NCI-H2107 treated with DMSO at 0.1 percent for 48 hours (cell line): ENCODE data around the gene OR4D2.
"Not testable (repeated sequence)": the region's sequence is repeated elsewhere in the genome, so short reads cannot be mapped to it uniquely, and the experiment has no call there.

Source experiments
- DNase-seq: peaks from one replicate; lab custom pipeline; 2025; ENCODE audit not compliant: unreplicated experiment; lab: John Stamatoyannopoulos, UW

The OR4D2 gene

DNA sequence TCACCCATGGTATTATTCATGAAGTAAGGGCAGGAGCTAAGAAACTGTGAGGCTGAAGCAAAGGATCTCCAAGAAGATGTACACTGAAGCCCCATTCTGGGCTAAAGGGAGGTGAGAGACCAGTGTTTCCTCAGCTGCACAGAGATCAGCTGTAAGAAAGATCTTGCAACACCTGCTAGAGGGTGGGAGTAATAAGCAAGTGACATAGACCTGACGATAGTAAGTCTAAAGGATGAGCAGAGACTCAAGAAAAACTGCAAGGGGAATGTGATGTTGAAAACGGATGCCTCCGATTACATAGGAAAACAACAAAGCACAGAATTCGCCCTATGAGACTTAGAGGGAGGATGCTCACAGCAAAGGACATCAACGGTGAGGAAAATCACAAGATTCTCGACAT lies at the start of gene OR4D2:
Gene OR4D2, plus strand, starts transcription at position 301 of the 400 bp plus-strand sequence. CDS start 2,674 bp downstream, outside the sequence.
- DNase-seq: no peak

- no peak for DNase-seq
Measured at GRCh38 chr17:58117382-58117781, 49.4 kb upstream of the OR4D2 start.

DNA sequence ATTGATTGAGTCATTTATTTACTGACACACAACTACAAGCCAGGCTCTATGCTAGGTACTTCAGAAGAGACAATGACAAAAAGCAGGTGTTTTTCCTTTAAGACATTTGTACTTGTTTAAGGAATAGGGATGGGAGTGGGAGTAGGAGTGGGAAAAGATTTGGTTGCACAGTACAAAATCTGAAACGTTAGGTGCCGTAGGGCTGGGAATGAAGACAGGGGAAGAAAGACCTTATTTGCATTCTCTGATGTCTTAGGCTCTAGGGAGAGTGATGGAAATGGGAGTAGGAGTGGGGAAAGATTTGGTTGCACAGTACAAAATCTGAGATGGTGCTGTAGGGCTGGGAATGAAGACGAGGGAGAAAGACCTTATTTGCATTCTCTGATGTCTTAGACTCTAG lies 47.3 kb upstream of the OR4D2 start:
- no peak for DNase-seq

DNA sequence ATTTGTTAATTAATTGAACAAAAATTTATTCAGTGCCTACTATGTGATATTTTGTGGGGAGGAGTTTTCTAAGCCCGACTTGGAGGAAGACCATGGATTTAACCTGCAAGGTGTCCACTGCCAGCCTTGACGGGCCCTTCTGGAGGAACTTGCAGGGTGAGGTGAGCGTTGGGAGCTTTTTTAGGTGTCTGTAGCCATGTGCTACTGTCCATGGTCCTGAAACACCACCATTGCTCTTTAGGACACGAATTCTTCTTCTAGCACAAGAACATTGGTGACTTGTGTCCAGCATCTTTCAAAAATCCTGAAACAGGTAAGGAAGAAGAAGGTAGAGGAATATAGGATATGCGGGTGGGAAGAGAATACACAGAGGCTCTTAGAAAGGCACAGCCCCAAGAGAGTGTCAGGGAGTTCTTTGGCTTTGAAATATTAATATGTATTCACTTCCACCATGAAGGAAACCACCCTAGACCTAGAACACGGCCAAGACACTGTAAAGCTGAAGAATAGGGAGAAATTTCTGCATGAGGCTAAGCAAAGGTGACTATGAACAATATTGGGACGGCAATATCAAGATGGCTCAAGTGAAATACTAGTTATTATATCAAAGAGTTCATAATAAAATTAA lies 46.5 kb upstream of the OR4D2 start:
- DNase-seq: no peak

- DNase-seq: peak; percentile 36
Measured at GRCh38 chr17:58121925-58122324, 44.9 kb upstream of the OR4D2 start.

GRCh38 chr17:58127846-58128245 lies 38.9 kb upstream of the OR4D2 start:
- DNase-seq: no peak

- DNase-seq: not testable (repeated sequence)
Measured at GRCh38 chr17:58132697-58133096, 34.1 kb upstream of the OR4D2 start.

DNA sequence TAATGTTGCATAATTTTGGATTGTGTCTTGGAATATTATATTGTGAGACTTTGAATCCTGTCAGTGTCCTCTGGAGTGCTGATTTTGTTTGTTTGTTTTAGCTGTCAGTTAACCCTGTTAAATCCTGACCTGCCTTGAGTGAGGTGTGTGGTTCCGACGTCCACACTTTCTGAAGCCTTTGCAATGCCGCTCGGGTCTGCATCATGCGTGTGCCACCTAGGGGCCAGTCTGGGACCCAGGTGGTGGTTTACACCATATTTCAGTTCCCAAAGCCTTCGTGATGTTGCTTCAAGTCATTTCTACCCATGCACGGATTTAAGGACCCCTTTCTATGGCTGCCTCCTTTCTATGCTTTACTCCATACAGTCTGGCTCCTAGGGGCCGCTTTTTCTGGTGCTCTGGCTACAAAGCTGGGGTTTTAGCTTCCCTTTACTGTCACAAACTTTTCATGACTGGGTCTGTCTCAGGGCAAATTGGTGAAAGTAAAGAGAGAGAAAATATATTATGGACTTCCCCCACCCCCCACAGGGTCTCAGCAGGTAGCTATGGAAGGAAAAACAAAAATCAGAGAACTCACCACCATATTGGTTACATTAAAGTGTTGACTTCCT lies 30.0 kb upstream of the OR4D2 start:
- no peak for DNase-seq

DNA sequence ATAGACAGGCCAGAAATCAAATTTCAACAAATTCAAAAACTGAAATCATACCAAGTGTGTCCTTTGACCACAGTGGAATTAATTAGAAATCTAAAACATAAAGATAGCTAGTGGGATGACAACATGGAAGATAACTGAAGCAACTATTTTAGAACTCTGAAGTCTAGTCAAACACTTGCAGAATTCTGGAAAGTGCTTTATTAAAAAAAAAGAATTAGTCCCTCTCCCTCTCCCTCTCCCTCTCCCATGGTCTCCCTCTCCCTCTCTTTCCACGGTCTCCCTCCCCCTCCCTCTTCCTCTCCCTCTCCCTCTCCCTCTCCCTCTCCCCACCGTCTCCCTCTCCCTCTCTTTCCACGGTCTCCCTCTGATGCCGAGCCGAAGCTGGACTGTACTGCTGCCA lies 25.3 kb upstream of the OR4D2 start:
- no peak for DNase-seq

DNA sequence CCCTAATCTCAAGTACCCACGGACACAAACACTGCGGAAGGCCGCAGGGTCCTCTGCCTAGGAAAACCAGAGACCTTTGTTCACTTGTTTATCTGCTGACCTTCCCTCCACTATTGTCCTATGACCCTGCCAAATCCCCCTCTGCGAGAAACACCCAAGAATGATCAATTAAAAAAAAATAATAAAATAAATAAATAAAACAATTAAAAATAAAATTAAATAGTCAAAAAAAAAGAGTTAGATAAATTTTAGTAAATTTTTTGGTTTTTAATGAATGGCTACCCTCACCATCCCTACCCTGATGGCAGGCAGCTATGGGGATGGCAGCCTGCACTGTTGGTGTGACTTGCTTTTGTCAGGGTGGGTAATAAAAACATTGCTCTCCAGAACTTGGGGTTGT lies 23.4 kb upstream of the OR4D2 start:
- not testable (repeated sequence) for DNase-seq

GRCh38 chr17:58144801-58145200 lies 22.0 kb upstream of the OR4D2 start:
- DNase-seq: no peak

DNA sequence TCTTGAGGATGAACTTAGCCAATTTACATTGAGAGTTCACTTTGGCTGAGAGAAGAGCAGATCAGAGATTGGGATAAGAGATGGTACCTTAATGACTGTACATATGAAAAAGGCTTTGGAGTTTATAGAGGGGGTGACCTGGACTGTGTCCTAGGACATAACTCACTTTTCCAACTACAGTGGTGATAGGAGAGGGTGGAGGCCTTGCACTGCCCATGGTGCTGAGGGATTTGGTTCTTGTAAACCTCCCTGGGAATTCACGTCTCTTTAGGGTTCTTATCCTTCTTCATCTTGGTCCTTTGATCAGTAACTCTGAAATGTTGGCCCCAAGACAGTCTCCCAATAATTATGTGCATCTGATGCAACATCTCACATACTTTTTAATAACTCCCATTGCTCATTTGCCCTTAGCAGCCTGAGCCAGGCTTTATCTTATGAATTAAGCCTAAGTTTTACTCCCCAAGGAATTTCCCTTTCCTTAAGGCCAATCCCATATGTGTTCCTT lies 18.8 kb upstream of the OR4D2 start, which contains the start of gene OR4D1:
Gene OR4D1, plus strand, starts transcription at position 455 of the 505 bp plus-strand sequence. CDS start 6,770 bp downstream, outside the sequence.
- DNase-seq: no peak

DNA sequence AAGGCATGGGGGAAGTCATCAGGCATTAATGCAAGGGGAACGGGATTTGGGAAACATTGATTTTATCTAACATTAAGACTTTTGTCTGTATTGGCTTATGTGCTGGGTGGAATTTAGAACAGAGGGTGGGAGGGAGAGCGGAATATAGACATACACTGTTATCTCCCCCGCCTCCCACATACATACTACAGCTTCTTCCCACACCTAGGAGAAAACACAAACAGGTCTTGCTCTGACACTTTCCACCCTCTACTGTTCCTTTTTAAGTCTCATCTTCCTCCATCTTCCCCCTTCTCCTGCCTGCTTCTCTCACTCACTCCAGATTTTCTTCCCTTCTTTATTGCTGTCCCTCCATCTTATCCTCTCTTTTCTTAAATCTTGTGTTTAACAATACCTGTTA lies 18.2 kb upstream of the OR4D2 start:
- DNase-seq: no peak

DNA sequence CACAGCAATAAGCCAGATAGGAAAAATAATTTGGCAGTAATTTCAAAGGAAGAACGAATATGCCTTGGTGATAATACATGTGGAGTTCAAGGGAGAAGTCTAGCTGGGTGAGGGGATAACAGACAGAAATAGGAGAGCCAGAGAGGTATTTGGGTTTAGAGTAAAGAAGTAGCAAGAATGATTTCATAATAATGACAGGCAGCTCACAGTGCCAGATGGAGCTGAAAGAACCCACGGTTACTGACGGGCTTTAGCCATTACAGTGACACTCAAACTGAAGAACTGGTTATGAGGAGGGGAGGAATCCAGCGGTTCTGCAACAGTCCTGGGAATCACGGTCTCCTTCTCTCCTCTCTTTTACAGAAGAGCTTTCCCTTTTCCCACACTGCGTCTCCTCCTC lies 16.4 kb upstream of the OR4D2 start:
- DNase-seq: no peak

- no peak for DNase-seq
Measured at GRCh38 chr17:58153046-58153445, 13.7 kb upstream of the OR4D2 start.

DNA sequence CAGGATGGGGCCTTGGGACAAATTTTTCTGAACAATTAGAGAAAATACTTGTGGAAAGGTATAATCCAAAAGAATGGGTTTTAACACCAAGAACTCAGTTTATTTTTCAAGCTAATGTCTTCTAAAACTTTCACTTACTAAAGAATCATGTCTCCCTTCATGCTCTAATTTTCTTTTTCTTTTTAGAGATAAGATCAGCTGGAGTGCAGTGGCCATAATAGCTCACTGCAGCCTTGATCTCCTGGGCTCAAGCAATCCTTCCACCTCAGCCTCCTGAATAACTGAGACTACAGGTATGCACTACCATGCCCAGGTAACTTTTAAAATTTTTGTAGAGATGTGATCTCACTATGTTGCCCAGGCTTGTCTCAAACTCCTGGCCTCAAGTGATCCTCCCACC lies 13.1 kb upstream of the OR4D2 start:
- DNase-seq: no peak

DNA sequence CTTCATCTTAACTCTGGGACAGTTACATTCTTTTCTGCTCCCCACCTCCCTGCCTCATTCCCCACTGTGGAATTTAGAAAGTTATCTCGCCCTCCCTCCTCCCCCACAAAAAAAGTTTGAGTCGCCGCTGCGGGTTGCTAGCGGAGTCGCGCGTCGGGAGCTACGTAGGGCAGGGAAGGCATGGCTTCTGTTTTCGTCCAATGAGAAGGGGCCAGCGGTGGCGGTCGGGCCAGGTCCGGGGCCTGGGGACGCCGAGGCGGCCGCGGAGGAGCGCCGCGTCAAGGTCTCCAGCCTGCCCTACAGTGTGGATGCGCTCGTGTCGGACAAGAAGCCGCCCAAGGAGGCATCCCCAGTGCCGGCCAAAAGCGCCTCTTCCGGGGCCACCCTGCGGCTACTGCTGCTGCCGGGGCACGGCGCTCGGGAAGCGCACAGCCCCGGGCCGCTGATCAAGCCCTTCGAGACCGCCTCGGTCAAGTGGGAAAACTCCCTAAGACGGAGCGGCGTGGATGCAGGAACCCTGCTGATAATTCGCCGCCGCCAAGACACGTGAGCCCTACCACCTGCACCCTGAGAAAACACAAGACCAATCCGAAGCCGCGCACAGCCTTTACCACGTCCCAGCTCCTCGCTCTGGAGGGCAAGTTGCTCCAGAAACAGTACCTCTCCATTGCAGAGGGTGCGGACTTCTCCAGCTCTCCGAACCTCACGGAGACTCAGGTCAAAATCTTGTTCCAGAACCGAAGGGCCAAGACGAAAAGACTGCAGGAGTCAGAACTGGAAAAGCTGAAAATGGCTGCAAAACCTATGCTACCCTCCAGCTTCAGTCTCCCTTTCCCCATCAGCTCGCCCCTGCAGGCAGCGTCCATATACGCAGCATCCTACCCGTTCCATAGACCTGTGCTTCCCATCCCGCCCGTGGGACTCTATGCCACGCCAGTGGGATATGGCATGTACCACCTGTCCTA lies 9.7 kb upstream of the OR4D2 start:
- no peak for DNase-seq

DNA sequence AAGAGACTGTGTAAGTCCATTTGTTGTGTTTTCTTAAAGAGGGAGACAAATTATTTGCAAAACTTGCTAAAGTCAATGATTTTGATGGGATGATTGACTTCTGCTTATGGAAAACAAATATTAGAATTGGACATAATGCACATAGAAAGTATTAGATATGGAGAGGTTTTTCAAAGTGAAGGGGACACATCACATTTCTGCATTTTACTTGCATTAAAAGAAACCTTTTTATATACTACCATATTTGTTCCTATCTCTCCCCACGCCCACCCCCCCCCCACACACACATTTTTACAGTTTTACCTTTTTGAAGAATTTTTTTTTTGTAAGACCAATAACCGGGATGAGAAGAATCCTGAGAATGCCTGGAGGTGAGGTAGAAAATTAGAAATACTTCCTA lies 8.6 kb upstream of the OR4D2 start:
- no peak for DNase-seq

GRCh38 chr17:58161566-58161965 lies 5.2 kb upstream of the OR4D2 start:
- no peak for DNase-seq

DNA sequence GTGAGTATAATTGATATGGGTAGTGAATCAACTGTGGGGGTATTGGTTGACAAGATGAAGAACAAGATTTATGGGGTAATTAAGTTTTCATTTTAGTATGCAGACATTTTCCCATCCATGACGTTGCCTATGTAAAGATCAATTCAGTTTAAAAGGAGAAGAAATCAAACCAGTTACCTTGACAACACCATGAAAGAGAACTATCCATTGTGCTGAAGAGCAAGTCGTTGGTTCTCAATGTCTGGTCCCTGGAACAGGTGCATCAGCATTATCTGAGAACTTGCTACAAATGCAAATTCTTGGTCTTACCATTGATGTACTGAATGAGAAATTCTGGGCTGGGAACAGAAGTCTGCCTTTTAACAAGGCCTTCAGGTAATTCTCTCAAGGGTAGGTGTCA lies 801 bp upstream of the OR4D2 start:
- no peak for DNase-seq

- DNase-seq: no peak
Measured at GRCh38 chr17:58170622-58171021, 3.8 kb downstream of the OR4D2 start.
